AG04450 (cell line): ENCODE measurements around the gene SSTR3. TPM values are rescaled to one million over a fixed set of nuclear protein-coding genes. Genes with fewer than 3 reads are reported as not detected.

ENCODE experiments used
- CTCF ChIA-PET: fragments of 300-600, 350-600 bp; formaldehyde crosslinking; extraction: SDS; loops from one replicate; lab custom pipeline; 2022; ENCODE audit warnings: antibody characterized with exemption, inconsistent platforms; lab: Charles Lee
- POLR2A ChIA-PET: fragments of 350-600 bp; formaldehyde crosslinking; extraction: SDS; loops from one replicate; lab custom pipeline; 2021; ENCODE audit warnings: antibody characterized with exemption, inconsistent platforms; lab: Yijun Ruan, JAX
- DNase-seq: peaks from one replicate; pipeline ENCODE4 v3.0.0-alpha.2; 2011; ENCODE audit warnings: low read depth, low spot score
- H3K27ac ChIP-seq: one replicate; pipeline ENCODE4 v1.5.1; 2012; ENCODE audit warnings: low read depth, low read length, control low read depth
- H3K27me3 ChIP-seq: one replicate; pipeline ENCODE4 v1.6.0; 2012; ENCODE audit warnings: low read length; ENCODE audit not compliant: control insufficient read depth, insufficient read depth
- H3K4me3 ChIP-seq: 2 replicates; pipeline ENCODE4 v1.5.1; 2011; ENCODE audit warnings: mild to moderate bottlenecking, low read depth, low read length, control low read depth
- H3K9me3 ChIP-seq: 2 replicates; pipeline ENCODE4 v1.5.1; 2012; ENCODE audit warnings: low read length; ENCODE audit not compliant: control insufficient read depth, insufficient read depth
- polyA plus RNA-seq: library from polyadenylated mRNA; depleted of rRNA; stranded (reverse); fragments of >200 nt; gene quantifications from 2 replicates; pipeline ENCODE4 v1.2.3, GENCODE V29; 2011; rRNA removed
- small RNA-seq: library from RNA; depleted of rRNA; stranded (forward); fragments of <200 nt; gene quantifications from one replicate; pipeline ENCODE3, GENCODE V24; 2012; ENCODE audit warnings: low read depth; ENCODE audit not compliant: insufficient read length
- TF ChIP-seq, protein P1 (sequence below): IDR thresholded peaks from 2 replicates; pipeline ENCODE4 v1.5.1; 2011; ENCODE audit warnings: low read depth, low read length, control low read depth, inconsistent platforms

Gene SSTR3
- polyA plus RNA-seq, 1 experiment, result 0.06 TPM

DNA sequence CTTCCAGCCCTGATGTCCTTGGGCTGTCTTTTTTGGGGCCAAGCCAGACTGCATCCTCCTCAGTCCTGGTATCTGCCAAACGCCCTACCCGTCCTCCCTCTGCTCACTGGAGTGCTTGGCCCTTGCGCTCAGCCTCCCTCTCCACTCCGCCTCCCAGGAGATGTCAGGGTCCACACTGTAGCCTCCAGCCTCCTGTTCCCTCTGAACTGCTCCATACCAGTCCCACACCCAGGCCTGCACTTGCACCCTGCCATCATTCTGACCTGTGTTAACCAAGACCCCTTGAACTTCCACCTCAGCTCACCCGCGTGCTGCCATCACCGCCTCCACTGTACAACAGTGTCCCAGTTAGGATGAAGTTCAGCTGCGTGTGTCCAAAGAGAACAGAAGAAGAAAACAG lies 56.3 kb downstream of the SSTR3 start:
- CTCF ChIA-PET, result interaction anchor here (0.8 kb wide), 1 partner anchor 104 kb away, joined by 3 read pairs; no protein-coding TSS in a partner anchor

DNA sequence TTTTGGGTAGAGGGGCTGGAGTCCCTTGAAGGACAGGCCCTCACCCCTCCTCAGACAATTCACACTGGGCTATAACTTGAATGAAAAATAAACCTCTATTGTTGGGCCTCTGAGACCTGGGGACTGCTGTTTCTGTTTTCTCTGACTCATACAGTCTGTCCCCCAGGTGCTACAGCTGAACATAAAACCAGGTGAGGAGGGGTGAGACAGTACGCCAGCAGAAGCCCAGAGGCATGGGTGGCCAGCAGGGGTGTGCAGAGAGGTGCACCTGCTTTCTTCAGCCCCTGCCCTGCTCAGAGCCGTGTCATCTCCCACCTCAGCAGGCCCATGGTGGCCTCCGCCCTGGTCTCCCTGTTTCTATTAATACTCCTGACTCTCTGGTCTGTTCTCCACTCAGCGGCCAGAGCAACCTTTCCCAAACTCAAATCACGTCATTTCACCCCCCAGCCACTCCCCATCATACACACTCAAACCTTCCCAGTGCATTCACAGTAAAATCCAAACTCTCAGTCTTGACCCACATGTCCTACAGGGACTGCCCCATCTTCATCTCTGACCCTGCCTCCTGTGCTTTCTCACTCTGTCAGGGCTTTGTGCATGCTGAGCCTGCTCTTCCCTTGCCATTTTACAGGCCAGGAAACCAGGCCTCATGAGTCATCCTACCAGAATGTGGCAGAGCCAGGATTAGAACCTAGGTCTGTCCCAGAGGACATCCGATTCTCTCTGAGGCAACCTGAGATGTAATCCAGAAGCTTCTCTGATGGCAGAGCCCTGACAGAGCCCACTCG lies 57.2 kb downstream of the SSTR3 start:
- ChIA-PET CTCF (no interaction called here), POLR2A (no interaction called here)
- TF ChIP-seq, protein P1, sequence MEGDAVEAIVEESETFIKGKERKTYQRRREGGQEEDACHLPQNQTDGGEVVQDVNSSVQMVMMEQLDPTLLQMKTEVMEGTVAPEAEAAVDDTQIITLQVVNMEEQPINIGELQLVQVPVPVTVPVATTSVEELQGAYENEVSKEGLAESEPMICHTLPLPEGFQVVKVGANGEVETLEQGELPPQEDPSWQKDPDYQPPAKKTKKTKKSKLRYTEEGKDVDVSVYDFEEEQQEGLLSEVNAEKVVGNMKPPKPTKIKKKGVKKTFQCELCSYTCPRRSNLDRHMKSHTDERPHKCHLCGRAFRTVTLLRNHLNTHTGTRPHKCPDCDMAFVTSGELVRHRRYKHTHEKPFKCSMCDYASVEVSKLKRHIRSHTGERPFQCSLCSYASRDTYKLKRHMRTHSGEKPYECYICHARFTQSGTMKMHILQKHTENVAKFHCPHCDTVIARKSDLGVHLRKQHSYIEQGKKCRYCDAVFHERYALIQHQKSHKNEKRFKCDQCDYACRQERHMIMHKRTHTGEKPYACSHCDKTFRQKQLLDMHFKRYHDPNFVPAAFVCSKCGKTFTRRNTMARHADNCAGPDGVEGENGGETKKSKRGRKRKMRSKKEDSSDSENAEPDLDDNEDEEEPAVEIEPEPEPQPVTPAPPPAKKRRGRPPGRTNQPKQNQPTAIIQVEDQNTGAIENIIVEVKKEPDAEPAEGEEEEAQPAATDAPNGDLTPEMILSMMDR, result no peak
- Histone ChIP-seq H3K27me3 (peaks cover 17% of the 10 kb centered on the region), H3K27ac (no peak overlapping the region), H3K9me3 (peaks cover 14% of the 10 kb centered on the region), H3K4me3 (no peak overlapping the region)
- DNase-seq, result no peak

More for the DNA sequence above, 56.3 kb downstream of the SSTR3 start:
- Histone ChIP-seq H3K9me3 (peaks cover 15% of the 10 kb centered on the region), H3K27ac (no peak overlapping the region), H3K27me3 (peaks cover 19% of the 10 kb centered on the region), H3K4me3 (no peak overlapping the region)
- TF ChIP-seq, protein P1, result no peak
- POLR2A ChIA-PET, result no interaction called here
- no peak for DNase-seq

Small RNA genes lying within 50 kb of the gene (small RNA-seq; reads per million reads assigned to genes)
- not detected for gene Z82188.1

Other genes starting within 250 kb of the SSTR3 start
- gene TST, start 193.0 kb downstream of the SSTR3 start, polyA plus RNA-seq, result 26.3 and 36.7 TPM in 2 replicates
- gene MPST, start 192.7 kb downstream of the SSTR3 start, polyA plus RNA-seq, result 33.3 and 42.8 TPM in 2 replicates
- gene KCTD17, start 160.7 kb downstream of the SSTR3 start, polyA plus RNA-seq, result 20.7 and 26.5 TPM in 2 replicates
- gene TMPRSS6, start 102.8 kb downstream of the SSTR3 start, polyA plus RNA-seq, result not detected in 2 replicates
- 0.11 and 0.27 TPM in 2 replicates for gene IL2RB, start 62.6 kb downstream of the SSTR3 start, polyA plus RNA-seq
- gene C1QTNF6, start 24.2 kb downstream of the SSTR3 start, polyA plus RNA-seq, result 8.2 and 10.0 TPM in 2 replicates
- gene RAC2, start 31.8 kb upstream of the SSTR3 start, polyA plus RNA-seq, result 25.0 and 35.9 TPM in 2 replicates
- 0.33 and 0.82 TPM in 2 replicates for gene CYTH4, start 70.0 kb upstream of the SSTR3 start, polyA plus RNA-seq
- 2.6 and 3.8 TPM in 2 replicates for gene ELFN2, start 215.0 kb upstream of the SSTR3 start, polyA plus RNA-seq